ENCODE results near the gene MAPK9. TPM values are rescaled to one million over a fixed set of nuclear protein-coding genes. Genes with fewer than 3 reads are reported as not detected.

Gene MAPK9
- 10 to 100 TPM; 18.3 to 27.0 (median 23.9) TPM for total RNA-seq

DNA sequence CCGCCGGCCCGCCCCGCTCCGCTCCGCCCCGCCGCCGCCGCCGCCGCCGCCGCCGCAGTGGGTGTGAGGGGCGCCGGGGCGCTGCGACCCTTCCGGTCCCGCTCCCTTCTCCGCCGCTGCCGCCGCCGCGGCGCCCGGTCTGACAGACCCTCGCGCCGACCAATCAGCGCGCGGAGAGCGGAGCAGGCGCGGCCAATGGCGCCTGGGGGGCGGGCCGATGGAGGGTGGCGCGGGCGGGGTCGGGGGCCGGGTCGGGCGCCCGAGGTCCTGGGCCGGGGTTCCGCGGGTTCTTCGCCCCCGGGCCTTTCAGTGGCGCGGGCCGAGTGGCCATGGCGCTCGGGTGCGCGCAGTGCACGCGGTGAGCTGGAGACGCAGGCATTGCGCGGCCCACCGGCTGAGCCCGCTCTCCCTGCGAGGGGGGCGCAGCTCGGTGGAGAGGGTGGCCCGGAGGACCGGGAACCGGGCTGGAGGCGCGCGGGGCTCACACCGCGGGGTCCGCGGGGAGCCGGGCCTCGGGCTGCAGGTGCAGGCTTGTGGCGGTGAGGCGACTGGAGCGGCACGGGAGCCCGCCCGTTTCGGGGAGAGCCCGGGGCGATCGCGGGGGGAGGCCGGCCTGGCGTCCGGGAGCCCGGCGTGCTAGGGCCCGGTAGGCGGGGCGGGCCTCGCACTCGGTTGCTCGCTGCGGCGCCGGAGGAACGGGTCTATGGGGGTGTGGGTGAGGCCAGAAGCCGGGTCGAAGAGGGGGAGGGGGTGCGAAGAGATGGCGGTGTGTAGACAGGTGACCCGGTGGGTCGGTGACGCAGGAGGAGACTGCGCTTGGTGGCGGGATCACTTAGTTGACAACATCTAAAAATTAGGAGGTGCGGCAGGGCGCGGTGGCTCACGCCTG is at the start of gene MAPK9:
Gene MAPK9 (minus strand): TSS at position 141 of the 889 bp plus-strand sequence. CDS start 11,522 bp downstream, outside the sequence.
- Histone ChIP-seq H3K36me3 (no peaks in the 10 kb centered on the region), H3K4me1 (peaks cover 15% of the 10 kb centered on the region in 2 donors), H3K27me3 (no peaks in the 10 kb centered on the region), H3K4me3 (peak within 1 kb of the TSS; percentile 69 to 99 (median 92)), H3K9me3 (no peaks in the 10 kb centered on the region), H3K27ac (peak within 1 kb of the TSS; percentile 81 to 97 (median 94))
- in situ Hi-C loops (cut with MboI; ENCODE audit: low sequenced_read_pairs in 4 of 4): loop anchor here in 2 of 4 donors (10.0 kb wide), 2 partner anchors 173 to 183 kb away; no protein-coding TSS in a partner anchor
- TF ChIP-seq POLR2A (IDR thresholded peaks at IDR 0.05): peak; percentile 39 to 57
- TF ChIP-seq, protein P1, sequence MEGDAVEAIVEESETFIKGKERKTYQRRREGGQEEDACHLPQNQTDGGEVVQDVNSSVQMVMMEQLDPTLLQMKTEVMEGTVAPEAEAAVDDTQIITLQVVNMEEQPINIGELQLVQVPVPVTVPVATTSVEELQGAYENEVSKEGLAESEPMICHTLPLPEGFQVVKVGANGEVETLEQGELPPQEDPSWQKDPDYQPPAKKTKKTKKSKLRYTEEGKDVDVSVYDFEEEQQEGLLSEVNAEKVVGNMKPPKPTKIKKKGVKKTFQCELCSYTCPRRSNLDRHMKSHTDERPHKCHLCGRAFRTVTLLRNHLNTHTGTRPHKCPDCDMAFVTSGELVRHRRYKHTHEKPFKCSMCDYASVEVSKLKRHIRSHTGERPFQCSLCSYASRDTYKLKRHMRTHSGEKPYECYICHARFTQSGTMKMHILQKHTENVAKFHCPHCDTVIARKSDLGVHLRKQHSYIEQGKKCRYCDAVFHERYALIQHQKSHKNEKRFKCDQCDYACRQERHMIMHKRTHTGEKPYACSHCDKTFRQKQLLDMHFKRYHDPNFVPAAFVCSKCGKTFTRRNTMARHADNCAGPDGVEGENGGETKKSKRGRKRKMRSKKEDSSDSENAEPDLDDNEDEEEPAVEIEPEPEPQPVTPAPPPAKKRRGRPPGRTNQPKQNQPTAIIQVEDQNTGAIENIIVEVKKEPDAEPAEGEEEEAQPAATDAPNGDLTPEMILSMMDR (IDR thresholded peaks at IDR 0.05 in 4 of 5, conservative IDR thresholded peaks at IDR 0.05 in 1 of 5): no peak
- intact Hi-C loops (cut with DNase I; ENCODE audit: low total_unique reads): loop anchor here (2.0 to 5.0 kb wide), 3 partner anchors 61 to 1231 kb away; partner anchors contain the start of genes GFPT2 and ZNF354C
- DNase-seq (peak; percentile 69 to 76), ATAC-seq (peak; percentile 86 to 88)

- in situ Hi-C loops (cut with MboI; ENCODE audit: low sequenced_read_pairs in 4 of 4) (no loop called here), intact Hi-C loops (cut with DNase I; ENCODE audit: low total_unique reads) (no loop called here)
- TF ChIP-seq, protein P1 (IDR thresholded peaks at IDR 0.05 in 4 of 5, conservative IDR thresholded peaks at IDR 0.05 in 1 of 5): no peak
- no peak for TF ChIP-seq POLR2A (IDR thresholded peaks at IDR 0.05)
- Histone ChIP-seq H3K27me3 (no peaks in the 10 kb centered on the region), H3K4me1 (peaks cover 0 to 4% of the 10 kb centered on the region in 2 donors), H3K27ac (no peak overlapping the region), H3K4me3 (no peak overlapping the region), H3K9me3 (no peaks in the 10 kb centered on the region), H3K36me3 (no peaks in the 10 kb centered on the region)
- DNase-seq (no peak), ATAC-seq (no peak)
Measured at GRCh38 chr5:180341595-180341994, 49.7 kb upstream of the MAPK9 start.

- no peaks in the 10 kb centered on the region for H3K36me3 ChIP-seq
- no peak overlapping the region for H3K4me3 ChIP-seq
- DNase-seq (no peak), ATAC-seq (no peak)
- intact Hi-C loops (cut with DNase I; ENCODE audit: low total_unique reads) (no loop called here), in situ Hi-C loops (cut with MboI; ENCODE audit: low sequenced_read_pairs in 4 of 4) (no loop called here)
- no peaks in the 10 kb centered on the region for H3K27me3 ChIP-seq
- H3K27ac ChIP-seq: no peak overlapping the region
- H3K4me1 ChIP-seq: peaks cover 0 to 4% of the 10 kb centered on the region in 2 donors
- TF ChIP-seq, protein P1 (IDR thresholded peaks at IDR 0.05 in 4 of 5, conservative IDR thresholded peaks at IDR 0.05 in 1 of 5): no peak
- no peak for TF ChIP-seq POLR2A (IDR thresholded peaks at IDR 0.05)
- no peaks in the 10 kb centered on the region for H3K9me3 ChIP-seq
Measured at GRCh38 chr5:180340856-180341255, 49.0 kb upstream of the MAPK9 start.

- DNase-seq (no peak), ATAC-seq (no peak)
- Histone ChIP-seq H3K4me1 (peaks cover 0 to 4% of the 10 kb centered on the region in 2 donors), H3K27ac (no peak overlapping the region), H3K4me3 (no peak overlapping the region), H3K36me3 (no peaks in the 10 kb centered on the region), H3K9me3 (no peaks in the 10 kb centered on the region), H3K27me3 (no peaks in the 10 kb centered on the region)
- intact Hi-C loops (cut with DNase I; ENCODE audit: low total_unique reads) (no loop called here), in situ Hi-C loops (cut with MboI; ENCODE audit: low sequenced_read_pairs in 4 of 4) (no loop called here)
- TF ChIP-seq, protein P1 (IDR thresholded peaks at IDR 0.05 in 4 of 5, conservative IDR thresholded peaks at IDR 0.05 in 1 of 5): no peak
- TF ChIP-seq POLR2A (IDR thresholded peaks at IDR 0.05): no peak
Measured at GRCh38 chr5:180339583-180340183, 47.8 kb upstream of the MAPK9 start.

Data from gastrocnemius medialis (tissue), 4 donors.